Smooth muscle cell (in vitro differentiated cells): Measurements from ENCODE around the gene PAX3. TPM values are rescaled to one million over a fixed set of nuclear protein-coding genes. Genes with fewer than 3 reads are reported as not detected.

Experiments
- DNase-seq: peaks from one replicate; lab custom pipeline; 2025; ENCODE audit not compliant: unreplicated experiment; lab: John Stamatoyannopoulos, UW
- H2AFZ ChIP-seq: fragments of 200-600 bp; sonication (generic); 2 replicates; pipeline ENCODE4 v1.6.0; 2016; ENCODE audit warnings: antibody characterized with exemption, low read depth, mild to moderate bottlenecking
- H3F3A ChIP-seq: fragments of 200-600 bp; sonication (generic); 2 replicates; pipeline ENCODE4 v1.6.0; 2017; ENCODE audit warnings: antibody characterized with exemption, low read depth
- H3K27ac ChIP-seq: fragments of 200-600 bp; sonication (generic); 2 replicates; pipeline ENCODE4 v1.5.1; 2016; ENCODE audit warnings: low read depth, mild to moderate bottlenecking
- H3K27me3 ChIP-seq: fragments of 200-600 bp; sonication (generic); 2 replicates; pipeline ENCODE4 v1.6.1; 2016; ENCODE audit warnings: low read depth, mild to moderate bottlenecking
- H3K36me3 ChIP-seq: fragments of 200-600 bp; sonication (generic); 2 replicates; pipeline ENCODE4 v1.5.1; 2016; ENCODE audit warnings: low read depth
- H3K4me1 ChIP-seq: fragments of 200-600 bp; sonication (generic); 2 replicates; pipeline ENCODE4 v1.5.1; 2016; ENCODE audit warnings: low read depth
- H3K4me2 ChIP-seq: fragments of 200-600 bp; sonication (generic); 2 replicates; pipeline ENCODE4 v1.6.0; 2016; ENCODE audit warnings: mild to moderate bottlenecking
- H3K4me3 ChIP-seq: fragments of 200-600 bp; sonication (generic); 2 replicates; pipeline ENCODE4 v1.5.1; 2016; ENCODE audit warnings: mild to moderate bottlenecking
- H3K79me2 ChIP-seq: fragments of 200-600 bp; sonication (generic); 2 replicates; pipeline ENCODE4 v1.6.0; 2016; ENCODE audit warnings: low read depth, mild to moderate bottlenecking
- H3K9ac ChIP-seq: fragments of 200-600 bp; sonication (generic); 2 replicates; pipeline ENCODE4 v1.6.0; 2016; ENCODE audit warnings: low read depth
- H3K9me3 ChIP-seq: fragments of 200-600 bp; sonication (generic); replicated peaks from 2 replicates; pipeline ENCODE4 v1.5.1; 2016; ENCODE audit warnings: low read depth
- H4K20me1 ChIP-seq: fragments of 200-600 bp; sonication (generic); 2 replicates; pipeline ENCODE4 v1.6.0; 2016; ENCODE audit warnings: low read depth
- CTCF ChIP-seq: fragments of 200-600 bp; sonication (generic); IDR thresholded peaks from 2 replicates; pipeline ENCODE4 v1.5.1; 2017; ENCODE audit warnings: borderline replicate concordance, mild to moderate bottlenecking, antibody characterized with exemption; ENCODE audit not compliant: insufficient read depth, poor library complexity, severe bottlenecking
- WGBS: methylation state at CpG from one replicate; pipeline ENCODE4 v1.1.7; 2016; ENCODE audit warnings: low lambda C conversion rate; 5-methylcytosine and 5-hydroxymethylcytosine counted together
- polyA plus RNA-seq: library from polyadenylated mRNA; unstranded; fragments of >200 nt; fragmentation: Nextera tagmentation; extraction: Ambion mirVana; gene quantifications from 2 replicates; pipeline ENCODE4 v1.2.1, GENCODE V29; 2016
- total RNA-seq: library from RNA; depleted of rRNA; stranded (reverse); fragments of >200 nt; gene quantifications from 2 replicates; pipeline ENCODE4 v1.2.3, GENCODE V29; 2014

Gene PAX3
- total and polyA plus RNA-seq, 2 experiments from 2014 or later, result 0.94 TPM; not detected in 1

DNA sequence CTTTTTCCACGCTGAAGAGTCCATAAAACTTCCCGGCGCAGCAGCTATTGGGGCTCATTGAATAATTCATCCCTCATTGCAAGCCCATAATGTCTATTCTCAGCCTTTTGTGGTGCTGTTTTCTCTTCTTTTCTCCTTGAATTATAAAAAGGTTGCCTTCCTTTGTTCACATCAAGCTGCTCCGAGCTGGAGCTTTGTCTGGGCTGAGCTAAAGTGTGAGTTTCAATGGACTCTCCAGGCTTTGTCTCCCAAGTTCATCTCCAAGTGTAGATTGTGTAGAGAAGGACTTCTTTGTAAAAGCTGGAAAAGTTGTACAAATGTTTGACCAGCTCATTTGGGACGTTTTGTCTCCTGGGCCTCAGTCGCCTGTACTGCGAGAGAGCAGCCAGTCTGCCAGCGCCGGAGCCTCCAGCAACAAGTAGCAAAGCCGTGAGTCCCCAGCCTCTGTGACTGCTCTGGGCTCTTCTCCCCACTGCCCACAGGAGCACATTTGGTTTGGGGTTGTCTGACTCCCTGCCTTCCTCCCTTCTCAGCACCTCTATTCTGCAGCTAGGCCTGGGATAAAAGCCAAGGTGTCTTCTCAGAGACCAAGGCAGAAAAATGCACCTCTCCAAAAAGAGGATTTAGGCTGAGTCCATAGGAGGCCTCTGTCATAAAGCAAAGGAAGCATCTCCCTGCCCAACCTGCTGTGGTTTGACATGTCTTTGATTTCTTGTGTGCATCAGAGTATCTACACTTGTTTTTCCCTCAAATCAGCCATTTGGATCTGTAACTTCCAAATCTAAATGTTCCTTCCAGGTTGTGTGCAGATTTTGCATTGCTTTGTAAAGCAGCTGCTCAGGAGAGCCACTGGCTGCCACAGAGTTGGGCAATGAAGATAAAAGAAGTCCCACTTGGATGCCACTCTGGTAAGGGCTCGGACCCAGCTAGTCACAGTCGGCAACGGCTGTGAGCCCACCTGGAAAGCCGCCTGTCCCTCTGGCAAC is 6.4 kb downstream of the PAX3 start:
- no peaks in the 10 kb centered on the region for H4K20me1 ChIP-seq
- H3K79me2 ChIP-seq, result no peaks in the 10 kb centered on the region
- no peak overlapping the region for H3K27ac ChIP-seq
- H3K4me2 ChIP-seq, result no peak overlapping the region
- peaks cover 100% of the 10 kb centered on the region for H3K27me3 ChIP-seq
- no peak overlapping the region for H3K4me3 ChIP-seq
- H3K4me1 ChIP-seq, result peaks cover 41% of the 10 kb centered on the region
- TF ChIP-seq CTCF, result no peak
- H3K9ac ChIP-seq, result no peak overlapping the region
- DNase-seq, result no peak
- no peaks in the 10 kb centered on the region for H3K36me3 ChIP-seq
- no peaks in the 10 kb centered on the region for H3F3A ChIP-seq
- H2AFZ ChIP-seq, result no peak overlapping the region
- WGBS, result 52% methylated on average over 14 of the region's 14 CpGs
- H3K9me3 ChIP-seq, result no peaks in the 10 kb centered on the region

- TF ChIP-seq CTCF, result no peak
- no peak overlapping the region for H3K9ac ChIP-seq
- H3K36me3 ChIP-seq, result no peaks in the 10 kb centered on the region
- no peak overlapping the region for H3K4me3 ChIP-seq
- no peaks in the 10 kb centered on the region for H3F3A ChIP-seq
- H3K27me3 ChIP-seq, result peaks cover 100% of the 10 kb centered on the region
- no peaks in the 10 kb centered on the region for H3K9me3 ChIP-seq
- peak overlapping the region; percentile 75 for H3K4me2 ChIP-seq
- H2AFZ ChIP-seq, result no peak overlapping the region
- H3K27ac ChIP-seq, result no peak overlapping the region
- WGBS, result 28% methylated on average over 4 of the region's 4 CpGs
- H3K79me2 ChIP-seq, result no peaks in the 10 kb centered on the region
- H4K20me1 ChIP-seq, result no peaks in the 10 kb centered on the region
- DNase-seq, result no peak
- peaks cover 41% of the 10 kb centered on the region for H3K4me1 ChIP-seq
These were observed 7.3 kb downstream of the PAX3 start for GRCh38 chr2:222291485-222291841.

- H2AFZ ChIP-seq, result no peak overlapping the region
- H3K27me3 ChIP-seq, result peaks cover 100% of the 10 kb centered on the region
- no peak for TF ChIP-seq CTCF
- H3K27ac ChIP-seq, result no peak overlapping the region
- WGBS, result 0% methylated on average over 35 of the region's 45 CpGs
- no peak overlapping the region for H3K9ac ChIP-seq
- H3K79me2 ChIP-seq, result no peaks in the 10 kb centered on the region
- H3K4me2 ChIP-seq, result peak overlapping the region; percentile 75
- H3K36me3 ChIP-seq, result no peaks in the 10 kb centered on the region
- no peak for DNase-seq
- no peaks in the 10 kb centered on the region for H3F3A ChIP-seq
- no peaks in the 10 kb centered on the region for H4K20me1 ChIP-seq
- H3K4me3 ChIP-seq, result peak overlapping the region; percentile 29
- peaks cover 36% of the 10 kb centered on the region for H3K4me1 ChIP-seq
- no peaks in the 10 kb centered on the region for H3K9me3 ChIP-seq
These were observed 7.9 kb downstream of the PAX3 start for GRCh38 chr2:222290736-222291484.
